Progenitor cell of endocrine pancreas (in vitro differentiated cells): ENCODE results near the gene CLEC12A. TPM values are rescaled to one million over a fixed set of nuclear protein-coding genes. Genes with fewer than 3 reads are reported as not detected.

Experiments
- DNase-seq: peaks from one replicate; pipeline ENCODE4 v3.0.0; 2021; ENCODE audit warnings: low spot score; ENCODE audit not compliant: unreplicated experiment
- H3K27ac Mint-ChIP-seq: 2 replicates; pipeline ENCODE4 v1.8.0; 2021; ENCODE audit warnings: mild to moderate bottlenecking, moderate library complexity, mixed read lengths
- H3K27me3 Mint-ChIP-seq: 2 replicates; pipeline ENCODE4 v1.8.0; 2021; ENCODE audit warnings: mixed read lengths
- H3K36me3 Mint-ChIP-seq: 2 replicates; pipeline ENCODE4 v1.8.0; 2022; ENCODE audit warnings: mixed read lengths; ENCODE audit not compliant: insufficient read depth
- H3K4me1 Mint-ChIP-seq: 2 replicates; pipeline ENCODE4 v1.8.0; 2021; ENCODE audit warnings: low read depth, mixed read lengths
- H3K4me3 Mint-ChIP-seq: 2 replicates; pipeline ENCODE4 v1.8.0; 2021; ENCODE audit warnings: low read depth, mild to moderate bottlenecking, moderate library complexity, mixed read lengths
- H3K9me3 Mint-ChIP-seq: 2 replicates; pipeline ENCODE4 v1.8.0; 2021; ENCODE audit warnings: low read depth, mixed read lengths
- total RNA-seq: library from RNA; stranded (reverse); gene quantifications from 2 replicates; pipeline ENCODE4 v1.2.1, GENCODE V29; 2021
- TF ChIP-seq, protein P1 (sequence below): fragments of 200-600 bp; sonication (generic); IDR thresholded peaks from one replicate; pipeline ENCODE4 v1.5.0; 2021; ENCODE audit warnings: antibody characterized with exemption, mild to moderate bottlenecking; ENCODE audit not compliant: unreplicated experiment

The CLEC12A gene
- total RNA-seq, 1 donor from 2014 or later: not detected

DNA sequence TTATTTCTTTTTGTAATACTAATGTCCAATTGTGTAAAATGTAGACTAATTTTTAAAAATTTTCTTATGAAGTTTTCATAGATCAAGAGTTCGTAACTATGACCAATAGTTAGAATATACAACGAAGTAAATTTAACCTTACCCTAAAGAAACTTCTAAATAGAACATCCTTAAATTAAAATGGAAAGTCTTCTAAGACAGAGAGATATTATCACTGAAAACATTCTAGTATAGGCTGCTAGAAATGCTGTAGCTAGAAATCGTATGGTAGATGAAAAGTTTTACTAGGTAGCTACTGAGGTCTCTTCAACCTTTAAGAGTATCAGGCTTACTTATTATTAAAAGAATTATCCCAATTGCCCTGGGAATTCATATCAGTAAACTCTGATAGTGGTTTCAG is 40.0 kb upstream of the CLEC12A start:
- Mint-ChIP-seq H3K4me3 (no peak overlapping the region), H3K27ac (no peak overlapping the region), H3K27me3 (no peaks in the 10 kb centered on the region), H3K9me3 (no peaks in the 10 kb centered on the region), H3K4me1 (no peaks in the 10 kb centered on the region), H3K36me3 (no peaks in the 10 kb centered on the region)
- DNase-seq: no peak
- TF ChIP-seq, protein P1, sequence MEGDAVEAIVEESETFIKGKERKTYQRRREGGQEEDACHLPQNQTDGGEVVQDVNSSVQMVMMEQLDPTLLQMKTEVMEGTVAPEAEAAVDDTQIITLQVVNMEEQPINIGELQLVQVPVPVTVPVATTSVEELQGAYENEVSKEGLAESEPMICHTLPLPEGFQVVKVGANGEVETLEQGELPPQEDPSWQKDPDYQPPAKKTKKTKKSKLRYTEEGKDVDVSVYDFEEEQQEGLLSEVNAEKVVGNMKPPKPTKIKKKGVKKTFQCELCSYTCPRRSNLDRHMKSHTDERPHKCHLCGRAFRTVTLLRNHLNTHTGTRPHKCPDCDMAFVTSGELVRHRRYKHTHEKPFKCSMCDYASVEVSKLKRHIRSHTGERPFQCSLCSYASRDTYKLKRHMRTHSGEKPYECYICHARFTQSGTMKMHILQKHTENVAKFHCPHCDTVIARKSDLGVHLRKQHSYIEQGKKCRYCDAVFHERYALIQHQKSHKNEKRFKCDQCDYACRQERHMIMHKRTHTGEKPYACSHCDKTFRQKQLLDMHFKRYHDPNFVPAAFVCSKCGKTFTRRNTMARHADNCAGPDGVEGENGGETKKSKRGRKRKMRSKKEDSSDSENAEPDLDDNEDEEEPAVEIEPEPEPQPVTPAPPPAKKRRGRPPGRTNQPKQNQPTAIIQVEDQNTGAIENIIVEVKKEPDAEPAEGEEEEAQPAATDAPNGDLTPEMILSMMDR: no peak

DNA sequence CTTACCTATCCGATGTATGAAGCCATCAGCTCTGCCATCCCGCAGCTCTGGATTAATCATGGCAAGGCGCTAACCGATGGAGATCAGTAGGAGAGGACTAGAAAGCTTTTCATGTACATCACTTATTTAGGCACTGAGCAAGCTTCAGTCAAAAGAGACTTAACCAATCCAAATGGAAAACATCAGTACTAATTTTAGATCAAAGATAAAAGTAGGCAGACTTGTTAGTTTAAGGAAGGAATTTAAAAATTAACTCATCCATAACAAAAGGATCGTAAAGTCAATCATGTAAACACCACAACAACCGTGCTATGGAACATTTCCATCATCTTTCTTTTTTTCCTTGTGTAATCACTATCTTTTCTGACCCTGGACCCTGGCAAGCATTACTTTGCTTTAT is 38.9 kb upstream of the CLEC12A start, which contains the start of gene CLEC2A:
Gene CLEC2A, minus strand, starts transcription at position 101 of the 400 bp plus-strand sequence. Its CDS starts 41 bp downstream, at position 60.
- no peaks in the 10 kb centered on the region for H3K27me3 Mint-ChIP-seq
- no peaks in the 10 kb centered on the region for H3K9me3 Mint-ChIP-seq
- H3K36me3 Mint-ChIP-seq: no peaks in the 10 kb centered on the region
- TF ChIP-seq, protein P1: no peak
- H3K27ac Mint-ChIP-seq: no peak within 1 kb of the TSS
- no peak within 1 kb of the TSS for H3K4me3 Mint-ChIP-seq
- H3K4me1 Mint-ChIP-seq: no peaks in the 10 kb centered on the region
- DNase-seq: no peak

DNA sequence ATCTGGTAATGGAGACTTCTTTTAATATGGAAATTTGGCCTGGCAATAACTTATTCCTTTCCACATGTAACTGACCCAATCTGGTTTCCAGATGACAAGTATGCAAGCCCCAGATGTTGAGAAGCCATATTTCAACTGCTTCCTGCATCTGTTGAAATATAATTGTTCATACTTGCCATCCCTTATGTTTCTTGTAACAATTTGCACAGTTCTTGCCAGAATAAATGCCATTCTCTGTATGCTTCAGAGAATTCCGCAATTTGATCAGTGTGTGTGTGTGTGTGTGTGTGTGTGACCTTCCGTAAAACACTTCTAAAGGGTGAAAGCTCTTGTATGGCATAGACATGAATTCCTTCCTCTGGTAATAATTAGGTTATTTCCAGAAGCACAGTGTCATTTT is 37.3 kb upstream of the CLEC12A start:
- no peak for DNase-seq
- TF ChIP-seq, protein P1: no peak
- Mint-ChIP-seq H3K4me3 (no peak overlapping the region), H3K9me3 (no peaks in the 10 kb centered on the region), H3K27me3 (no peaks in the 10 kb centered on the region), H3K27ac (no peak overlapping the region), H3K4me1 (no peaks in the 10 kb centered on the region), H3K36me3 (no peaks in the 10 kb centered on the region)

DNA sequence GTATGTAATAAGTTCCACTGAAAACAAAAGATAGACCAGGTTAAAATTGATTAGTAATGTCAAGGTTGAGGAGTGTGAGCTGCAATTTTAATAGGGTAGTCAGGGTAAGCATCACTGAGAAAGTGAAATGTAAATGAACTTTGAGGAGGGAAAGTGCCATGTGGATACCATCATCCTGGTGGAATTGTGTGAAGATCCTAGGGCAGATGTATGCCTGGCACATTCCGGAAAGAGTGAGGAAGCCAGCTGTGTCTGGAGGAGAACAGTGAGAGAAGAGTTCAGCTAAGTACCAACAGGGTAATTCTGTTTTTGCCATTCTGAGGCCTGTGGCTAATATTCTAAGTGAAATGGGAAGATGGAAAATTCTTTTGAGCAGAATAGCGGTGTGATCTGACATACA is 36.2 kb upstream of the CLEC12A start:
- TF ChIP-seq, protein P1: no peak
- H3K36me3 Mint-ChIP-seq: no peaks in the 10 kb centered on the region
- no peaks in the 10 kb centered on the region for H3K9me3 Mint-ChIP-seq
- H3K4me3 Mint-ChIP-seq: no peak overlapping the region
- no peaks in the 10 kb centered on the region for H3K4me1 Mint-ChIP-seq
- no peak overlapping the region for H3K27ac Mint-ChIP-seq
- no peak for DNase-seq
- H3K27me3 Mint-ChIP-seq: no peaks in the 10 kb centered on the region

DNA sequence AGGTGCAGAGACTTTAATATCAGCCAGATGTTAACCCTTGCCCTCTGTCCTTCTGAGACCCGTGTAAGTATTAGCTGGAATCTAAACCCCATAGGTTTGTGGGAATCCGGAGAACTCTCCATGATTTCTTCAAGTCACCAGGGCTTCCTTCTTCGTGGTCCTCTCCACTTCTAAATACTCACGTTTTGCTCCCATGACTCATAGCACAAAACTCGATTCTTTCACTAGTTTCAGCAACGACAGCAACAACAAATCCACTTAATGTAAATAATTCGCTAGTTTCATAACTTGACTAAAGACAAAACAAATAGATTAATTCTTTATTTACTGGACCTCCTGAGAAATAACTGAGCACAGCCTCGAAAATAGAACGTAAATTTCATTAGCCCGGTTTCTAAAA is 34.6 kb upstream of the CLEC12A start:
- TF ChIP-seq, protein P1: no peak
- H3K27me3 Mint-ChIP-seq: no peaks in the 10 kb centered on the region
- H3K4me1 Mint-ChIP-seq: no peaks in the 10 kb centered on the region
- no peak overlapping the region for H3K27ac Mint-ChIP-seq
- H3K36me3 Mint-ChIP-seq: no peaks in the 10 kb centered on the region
- H3K4me3 Mint-ChIP-seq: no peak overlapping the region
- H3K9me3 Mint-ChIP-seq: no peaks in the 10 kb centered on the region
- DNase-seq: no peak
